Middle frontal gyrus (tissue), 1 donor: ENCODE measurements around the gene SASH1.
"Not testable (repeated sequence)": the region's sequence is repeated elsewhere in the genome, so short reads cannot be mapped to it uniquely, and the experiment has no call there.

Source experiments
- DNase-seq: peaks from one replicate; pipeline ENCODE4 v3.0.0-alpha.2; 2015; ENCODE audit warnings: low spot score; ENCODE audit errors: extremely low spot score

Gene SASH1

GRCh38 chr6:148578489-148578814 lies 235.8 kb downstream of the SASH1 start:
- DNase-seq = no peak

GRCh38 chr6:148578837-148579565 lies 236.4 kb downstream of the SASH1 start:
- DNase-seq = no peak

- DNase-seq = no peak
Measured at GRCh38 chr6:148580442-148580841, 237.8 kb downstream of the SASH1 start.

GRCh38 chr6:148583631-148584030 lies 241.0 kb downstream of the SASH1 start:
- no peak for DNase-seq

GRCh38 chr6:148585641-148586040 lies 243.0 kb downstream of the SASH1 start:
- not testable (repeated sequence) for DNase-seq

GRCh38 chr6:148590883-148591282 lies 248.2 kb downstream of the SASH1 start:
- DNase-seq = no peak

- no peak for DNase-seq
Measured at GRCh38 chr6:148591656-148592055, 249.0 kb downstream of the SASH1 start.

- no peak for DNase-seq
Measured at GRCh38 chr6:148593130-148593812, 250.6 kb downstream of the SASH1 start.

- no peak for DNase-seq
Measured at GRCh38 chr6:148593813-148594170, 251.2 kb downstream of the SASH1 start.

- no peak for DNase-seq
Measured at GRCh38 chr6:148595550-148595949, 252.9 kb downstream of the SASH1 start.

- no peak for DNase-seq
Measured at GRCh38 chr6:148596891-148597455, 254.3 kb downstream of the SASH1 start.

- DNase-seq = no peak
Measured at GRCh38 chr6:148598724-148599123, 256.1 kb downstream of the SASH1 start.

GRCh38 chr6:148599967-148600426 lies 257.4 kb downstream of the SASH1 start:
- no peak for DNase-seq
